Measurements from ENCODE around the gene TSPAN16. TPM values are rescaled to one million over a fixed set of nuclear protein-coding genes. Genes with fewer than 3 reads are reported as not detected.
"Not testable (repeated sequence)": the region's sequence is repeated elsewhere in the genome, so short reads cannot be mapped to it uniquely, and the experiment has no call there.

Gene TSPAN16
- total and polyA plus RNA-seq, 2 donors (not counting 3 experiments of a cell fraction or from before 2014, with no cell fraction given) = not detected

- no peaks in the 10 kb centered on the region for H3K4me1 ChIP-seq (ENCODE audit: control insufficient read depth, extremely low read depth, insufficient read depth, low read length)
- BruUV-seq (replicated peaks) = no TSS peak
- H3K27ac ChIP-seq (ENCODE audit: insufficient read depth, low read depth, low read length) = no peak overlapping the region
- dilution Hi-C loops (cut with MboI; ENCODE audit: extremely low pct_ligation_motif_present, low sequenced_read_pairs) (no loop called here), intact Hi-C loops (cut with micrococcal nuclease) (no loop called here)
- H3K4me2 ChIP-seq (ENCODE audit: insufficient read depth, low read length) = no peak overlapping the region
- H3K4me3 ChIP-seq (replicated peaks in 1 of 3; ENCODE audit: insufficient read depth in 1 of 3, low read depth in 1 of 3, low read length in 3 of 3) = no peak overlapping the region
- no peaks in the 10 kb centered on the region for H4K20me1 ChIP-seq (replicated peaks; ENCODE audit: control insufficient read depth, extremely low read depth, insufficient read depth, low read length)
- H3K36me3 ChIP-seq (ENCODE audit: control insufficient read depth in 2 of 2, extremely low read depth in 1 of 2, insufficient read depth in 2 of 2, low read length in 2 of 2) = no peaks in the 10 kb centered on the region
- H3K9ac ChIP-seq (replicated peaks; ENCODE audit: extremely low read depth, insufficient read depth, low read length) = no peak overlapping the region
- no peaks in the 10 kb centered on the region for H3K9me3 ChIP-seq (replicated peaks; ENCODE audit: control insufficient read depth, insufficient read depth, low read length)
- DNase-seq (ENCODE audit: low read depth, low spot score) = no peak
- no peak overlapping the region for H2AFZ ChIP-seq (ENCODE audit: low read depth, low read length)
- ChIA-PET CTCF (interaction anchor here (1.0 kb wide), 1 partner anchor 12 kb away, joined by 4 read pairs; no protein-coding TSS in a partner anchor), POLR2A (no interaction called here)
- no peaks in the 10 kb centered on the region for H3K27me3 ChIP-seq (ENCODE audit: control insufficient read depth in 2 of 2, insufficient read depth in 2 of 2, low read length in 2 of 2)
- TF ChIP-seq EZH2 (IDR thresholded peaks at IDR 0.05; ENCODE audit: borderline replicate concordance, low read depth, low read length, severe bottlenecking) (no peak), MYC (IDR thresholded peaks at IDR 0.05; ENCODE audit: low read depth, low read length) (no peak), FOS (IDR thresholded peaks at IDR 0.05; ENCODE audit: borderline replicate concordance, insufficient read depth, low read length) (no peak), MAX (IDR thresholded peaks at IDR 0.05; ENCODE audit: insufficient read depth, insufficient read length) (no peak), GATA2 (IDR thresholded peaks at IDR 0.05; ENCODE audit: insufficient read depth, insufficient read length, low read depth, low read length) (no peak)
- TF ChIP-seq, protein P1, sequence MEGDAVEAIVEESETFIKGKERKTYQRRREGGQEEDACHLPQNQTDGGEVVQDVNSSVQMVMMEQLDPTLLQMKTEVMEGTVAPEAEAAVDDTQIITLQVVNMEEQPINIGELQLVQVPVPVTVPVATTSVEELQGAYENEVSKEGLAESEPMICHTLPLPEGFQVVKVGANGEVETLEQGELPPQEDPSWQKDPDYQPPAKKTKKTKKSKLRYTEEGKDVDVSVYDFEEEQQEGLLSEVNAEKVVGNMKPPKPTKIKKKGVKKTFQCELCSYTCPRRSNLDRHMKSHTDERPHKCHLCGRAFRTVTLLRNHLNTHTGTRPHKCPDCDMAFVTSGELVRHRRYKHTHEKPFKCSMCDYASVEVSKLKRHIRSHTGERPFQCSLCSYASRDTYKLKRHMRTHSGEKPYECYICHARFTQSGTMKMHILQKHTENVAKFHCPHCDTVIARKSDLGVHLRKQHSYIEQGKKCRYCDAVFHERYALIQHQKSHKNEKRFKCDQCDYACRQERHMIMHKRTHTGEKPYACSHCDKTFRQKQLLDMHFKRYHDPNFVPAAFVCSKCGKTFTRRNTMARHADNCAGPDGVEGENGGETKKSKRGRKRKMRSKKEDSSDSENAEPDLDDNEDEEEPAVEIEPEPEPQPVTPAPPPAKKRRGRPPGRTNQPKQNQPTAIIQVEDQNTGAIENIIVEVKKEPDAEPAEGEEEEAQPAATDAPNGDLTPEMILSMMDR (IDR thresholded peaks at IDR 0.05; ENCODE audit: extremely low read depth in 1 of 2, insufficient read depth in 1 of 2, low read depth in 1 of 2, low read length in 2 of 2) = no peak
- H3K79me2 ChIP-seq (ENCODE audit: control insufficient read depth, insufficient read depth, low read length) = no peaks in the 10 kb centered on the region
- no peaks in the 10 kb centered on the region for H3K9me1 ChIP-seq (replicated peaks; ENCODE audit: control insufficient read depth, extremely low read depth, insufficient read depth, low read length)
- FAIRE-seq = no peak
Measured at GRCh38 chr19:11306337-11306736, 10.4 kb downstream of the TSPAN16 start.

GRCh38 chr19:11320278-11320995 is 24.5 kb downstream of the TSPAN16 start:
- POLR2A ChIA-PET = interaction anchor here (0.7 kb wide), 2 partner anchors 27 to 908 kb away, joined by 4 to 5 read pairs; no protein-coding TSS in a partner anchor
- FAIRE-seq, CTCF ChIA-PET: not testable (repeated sequence)

More at GRCh38 chr19:11320278-11320995, 24.5 kb downstream of the TSPAN16 start:
- H3K9ac ChIP-seq (replicated peaks; ENCODE audit: extremely low read depth, insufficient read depth, low read length); DNase-seq (ENCODE audit: low read depth, low spot score); H3K27me3 ChIP-seq (ENCODE audit: control insufficient read depth in 2 of 2, insufficient read depth in 2 of 2, low read length in 2 of 2); H3K9me3 ChIP-seq (replicated peaks; ENCODE audit: control insufficient read depth, insufficient read depth, low read length); BruUV-seq (replicated peaks); intact Hi-C loops (cut with micrococcal nuclease); H3K79me2 ChIP-seq (ENCODE audit: control insufficient read depth, insufficient read depth, low read length); H3K4me2 ChIP-seq (ENCODE audit: insufficient read depth, low read length); H3K36me3 ChIP-seq (ENCODE audit: control insufficient read depth in 2 of 2, extremely low read depth in 1 of 2, insufficient read depth in 2 of 2, low read length in 2 of 2); H3K27ac ChIP-seq (ENCODE audit: insufficient read depth, low read depth, low read length); H4K20me1 ChIP-seq (replicated peaks; ENCODE audit: control insufficient read depth, extremely low read depth, insufficient read depth, low read length); H3K4me3 ChIP-seq (replicated peaks in 1 of 3; ENCODE audit: insufficient read depth in 1 of 3, low read depth in 1 of 3, low read length in 3 of 3); H3K9me1 ChIP-seq (replicated peaks; ENCODE audit: control insufficient read depth, extremely low read depth, insufficient read depth, low read length); H3K4me1 ChIP-seq (ENCODE audit: control insufficient read depth, extremely low read depth, insufficient read depth, low read length); dilution Hi-C loops (cut with MboI; ENCODE audit: extremely low pct_ligation_motif_present, low sequenced_read_pairs); H2AFZ ChIP-seq (ENCODE audit: low read depth, low read length): not testable (repeated sequence)
